ENCODE results near the gene PHF21A. TPM values are rescaled to one million over a fixed set of nuclear protein-coding genes. Genes with fewer than 3 reads are reported as not detected.

Gene PHF21A
- total and polyA plus RNA-seq, 2 of the 8 experiments (the other 6 are each of a cell fraction or from before 2014, with no cell fraction given), result 17.6 to 40.3 TPM

GRCh38 chr11:46107780-46108179, 13.5 kb downstream of the PHF21A start (continued):
- TF ChIP-seq BACH1 (IDR thresholded peaks at IDR 0.05; ENCODE audit: low read length) (no peak), RAD21 (IDR thresholded peaks at IDR 0.05 in 1 of 2, conservative IDR thresholded peaks at IDR 0.05 in 1 of 2; ENCODE audit: low read depth in 2 of 2, low read length in 2 of 2) (no peak), POLR2A (IDR thresholded peaks at IDR 0.05; ENCODE audit: control extremely low read depth in 1 of 2, low read depth in 2 of 2, low read length in 2 of 2) (no peak), EP300 (IDR thresholded peaks at IDR 0.05; ENCODE audit: borderline replicate concordance in 1 of 2, low read depth in 2 of 2, low read length in 2 of 2) (no peak)
